ENCODE results near the gene BFSP1. TPM values are rescaled to one million over a fixed set of nuclear protein-coding genes. Genes with fewer than 3 reads are reported as not detected.

Gene BFSP1
- total and polyA plus RNA-seq, 2 of the 8 experiments (the other 6 are each of a cell fraction or from before 2014, with no cell fraction given): 1.5 to 2.5 TPM

DNA sequence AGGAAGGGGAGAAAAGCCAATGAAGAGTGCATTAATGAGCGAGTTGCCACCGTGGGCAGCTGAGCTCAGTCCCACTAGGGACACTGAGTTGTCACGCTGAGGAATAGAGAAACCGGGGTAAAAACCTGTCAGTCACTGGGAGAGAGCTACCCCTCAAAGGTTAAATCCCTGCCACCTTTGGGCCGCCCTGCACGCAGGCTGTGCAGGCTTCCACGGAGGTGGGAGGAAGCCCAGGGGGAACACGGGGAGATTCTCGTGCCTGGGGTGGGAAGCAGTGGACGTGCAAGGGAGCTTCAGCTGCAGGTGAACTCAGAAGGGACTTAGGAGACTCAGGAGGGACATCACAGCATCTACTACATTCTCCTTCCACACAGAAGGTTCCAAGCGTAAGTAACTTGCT lies 50.5 kb downstream of the BFSP1 start:
- no peak overlapping the region for H3K27ac ChIP-seq (ENCODE audit: low read depth, low read length)
- H3K9me3 ChIP-seq (ENCODE audit: insufficient read depth in 2 of 2, low read depth in 1 of 2, low read length in 1 of 2): no peaks in the 10 kb centered on the region
- no peak overlapping the region for H2BK120ac ChIP-seq (replicated peaks; ENCODE audit: low read depth, low read length)
- H4K8ac ChIP-seq (ENCODE audit: extremely low read depth, insufficient read depth, low read length): no peak overlapping the region
- no peak overlapping the region for H2AK5ac ChIP-seq (ENCODE audit: low read depth, low read length)
- no peak overlapping the region for H3K23ac ChIP-seq (ENCODE audit: insufficient read length)
- no peaks in the 10 kb centered on the region; the same call in 1 of the 2 replicates for H3K23me2 ChIP-seq (ENCODE audit: low read depth, low read length)
- no peak overlapping the region for H2BK12ac ChIP-seq (ENCODE audit: low read depth, low read length)
- no peak overlapping the region for H3K18ac ChIP-seq (ENCODE audit: extremely low read depth, low read length)
- H3K36me3 ChIP-seq (ENCODE audit: control insufficient read depth in 2 of 4, insufficient read depth in 4 of 4, low read length in 3 of 4): no peaks in the 10 kb centered on the region
- no peaks in the 10 kb centered on the region for H3K4me1 ChIP-seq (replicated peaks in 1 of 4; ENCODE audit: control insufficient read depth in 3 of 4, insufficient read depth in 4 of 4, low read length in 3 of 4)
- FAIRE-seq: no peak
- no peaks in the 10 kb centered on the region for H4K20me1 ChIP-seq (replicated peaks in 1 of 2; ENCODE audit: control insufficient read depth in 1 of 2, insufficient read depth in 2 of 2, low read length in 2 of 2)
- no peak overlapping the region for H4K5ac ChIP-seq (ENCODE audit: insufficient read length, low read depth, low read length)
- 95% methylated on average over 11 of the region's 11 CpGs; no CpG with 5 or more reads in 1 of the 2 experiments for WGBS, 2 experiments (ENCODE audit: extremely low coverage in 1 of 2, insufficient coverage in 1 of 2, insufficient read length in 1 of 2, insufficient replicate concordance in 2 of 2, low coverage in 1 of 2, low lambda C conversion rate in 2 of 2, missing lambda C conversion rate in 1 of 2)
- H3K56ac ChIP-seq (replicated peaks; ENCODE audit: insufficient read length, low read depth, low read length): no peak overlapping the region
- no peaks in the 10 kb centered on the region for H3K79me2 ChIP-seq (ENCODE audit: control insufficient read depth in 1 of 2, insufficient read depth in 2 of 2, low read length in 2 of 2)
- no peak overlapping the region for H3K14ac ChIP-seq (ENCODE audit: insufficient read length)
- no peak overlapping the region for H3K4me3 ChIP-seq (ENCODE audit: extremely low read depth in 1 of 4, insufficient read depth in 2 of 4, low read depth in 3 of 4, low read length in 4 of 4)
- TF ChIP-seq, protein P1, sequence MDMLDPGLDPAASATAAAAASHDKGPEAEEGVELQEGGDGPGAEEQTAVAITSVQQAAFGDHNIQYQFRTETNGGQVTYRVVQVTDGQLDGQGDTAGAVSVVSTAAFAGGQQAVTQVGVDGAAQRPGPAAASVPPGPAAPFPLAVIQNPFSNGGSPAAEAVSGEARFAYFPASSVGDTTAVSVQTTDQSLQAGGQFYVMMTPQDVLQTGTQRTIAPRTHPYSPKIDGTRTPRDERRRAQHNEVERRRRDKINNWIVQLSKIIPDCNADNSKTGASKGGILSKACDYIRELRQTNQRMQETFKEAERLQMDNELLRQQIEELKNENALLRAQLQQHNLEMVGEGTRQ (IDR thresholded peaks at IDR 0.05; ENCODE audit: low read length): no peak
- TF ChIP-seq CBX8 (IDR thresholded peaks at IDR 0.05; ENCODE audit: borderline replicate concordance, low read depth, low read length) (no peak), HDAC2 (IDR thresholded peaks at IDR 0.05; ENCODE audit: borderline replicate concordance in 1 of 2, low read depth in 2 of 2, low read length in 2 of 2) (no peak), SP4 (IDR thresholded peaks at IDR 0.05; ENCODE audit: low read length) (no peak), SRF (IDR thresholded peaks at IDR 0.05; ENCODE audit: low read depth, low read length) (no peak), KDM1A (IDR thresholded peaks at IDR 0.05; ENCODE audit: borderline replicate concordance, low read length) (no peak), EP300 (IDR thresholded peaks at IDR 0.05; ENCODE audit: borderline replicate concordance in 1 of 2, low read depth in 2 of 2, low read length in 2 of 2) (no peak), ASH2L (IDR thresholded peaks at IDR 0.05; ENCODE audit: low read length) (no peak), BRCA1 (IDR thresholded peaks at IDR 0.05; ENCODE audit: low read depth, low read length) (no peak), RBBP5 (IDR thresholded peaks at IDR 0.05; ENCODE audit: borderline replicate concordance, low read depth, low read length) (no peak)
- ChIA-PET CTCF (ENCODE audit: partially characterized antibody) (interaction anchor here (0.8 to 2.5 kb wide), 4 partner anchors 23 to 658 kb away, joined by 3 to 9 read pairs (median 4); no protein-coding TSS in a partner anchor), POLR2A (ENCODE audit: partially characterized antibody) (no interaction called here)
- no peak overlapping the region for H2BK15ac ChIP-seq (ENCODE audit: low read length)
- DNase-seq (ENCODE audit: low read depth in 1 of 2, low spot score in 2 of 2): no peak
- H4K91ac ChIP-seq (replicated peaks; ENCODE audit: insufficient read length, low read length): no peak overlapping the region
- no peaks in the 10 kb centered on the region for H3K79me1 ChIP-seq (ENCODE audit: low read depth, low read length)
- no peak overlapping the region for H2AFZ ChIP-seq (ENCODE audit: low read length)
- H2BK20ac ChIP-seq (ENCODE audit: low read length): no peak overlapping the region
- H3K9ac ChIP-seq (replicated peaks in 1 of 4; ENCODE audit: extremely low read depth in 1 of 4, low read depth in 3 of 4, low read length in 3 of 4): no peak overlapping the region
- no peak overlapping the region for H3K4me2 ChIP-seq (ENCODE audit: insufficient read depth in 1 of 2, low read depth in 2 of 2, low read length in 2 of 2)
- H2BK5ac ChIP-seq (ENCODE audit: low read depth, low read length): no peak overlapping the region
- H3K4ac ChIP-seq (replicated peaks; ENCODE audit: insufficient read length, low read depth, low read length): no peak overlapping the region
- H3K27me3 ChIP-seq (replicated peaks in 1 of 4; ENCODE audit: control insufficient read depth in 3 of 4, extremely low read depth in 1 of 4, insufficient read depth in 3 of 4, low read length in 3 of 4): no peaks in the 10 kb centered on the region
